Ureter (tissue), 1 donor: ENCODE data around the gene ACAN. TPM values are rescaled to one million over a fixed set of nuclear protein-coding genes. Genes with fewer than 3 reads are reported as not detected.

Source experiments
- total RNA-seq: library from RNA; stranded (reverse); gene quantifications from one replicate; pipeline ENCODE4 v1.2.4, GENCODE V29; 2023
- donor health status: DM: yes; HTN: yes; CAD: no.

The ACAN gene
- total RNA-seq, 1 donor from 2014 or later = 1.6 TPM

Other genes starting within 250 kb of the ACAN start
- 17.4 TPM for gene AEN, start 182.1 kb upstream of the ACAN start, total RNA-seq
- gene ISG20, start 164.4 kb upstream of the ACAN start, total RNA-seq = 14.2 TPM
- gene HAPLN3, start 92.1 kb downstream of the ACAN start, total RNA-seq = 8.5 TPM
- gene MFGE8, start 109.9 kb downstream of the ACAN start, total RNA-seq = 165 TPM